A549 treated with Mapracorat at 1 μM for 4 hours (cell line): ENCODE data around the gene NDUFB3. TPM values are rescaled to one million over a fixed set of nuclear protein-coding genes. Genes with fewer than 3 reads are reported as not detected.

Experiments
- total RNA-seq: library from RNA; stranded (reverse); fragments of 200-300 nt; extraction: Qiagen RNA extraction; gene quantifications from 5 replicates; pipeline ENCODE4 v1.2.3, GENCODE V29; 2022

The NDUFB3 gene
- total RNA-seq = 130 to 169 TPM (median 138 TPM) in 5 replicates

GRCh38 chr2:201071479-201072200 is at the start of gene NDUFB3, which contains the start of gene HYCC2:
Gene NDUFB3 (plus strand): TSS chr2:201072001. CDS start chr2:201078883, 6,882 bp downstream.
Gene HYCC2 (minus strand): TSS chr2:201071671. CDS start chr2:201024009, 47,662 bp downstream.

GRCh38 chr2:201116115-201116958 is 44.5 kb downstream of the NDUFB3 start, which contains the start of gene CFLAR:
Gene CFLAR (plus strand): TSS chr2:201116164. CDS start chr2:201129866, 13,702 bp downstream.

Other genes starting within 250 kb of the NDUFB3 start
- 32.6 to 36.5 TPM (median 35.1 TPM) in 5 replicates for gene CLK1, start 207.3 kb upstream of the NDUFB3 start, total RNA-seq
- gene PPIL3, start 182.9 kb upstream of the NDUFB3 start, total RNA-seq = 20.3 to 29.1 TPM (median 23.3 TPM) in 5 replicates
- gene NIF3L1, start 182.6 kb upstream of the NDUFB3 start, total RNA-seq = 35.4 to 44.2 TPM (median 36.3 TPM) in 5 replicates
- 10.8 to 14.1 TPM (median 13.4 TPM) in 5 replicates for gene ORC2, start 108.3 kb upstream of the NDUFB3 start, total RNA-seq
- 3.0 to 6.0 TPM (median 4.9 TPM) in 5 replicates for gene HYCC2, start 330 bp upstream of the NDUFB3 start, total RNA-seq
- gene CFLAR, start 44.2 kb downstream of the NDUFB3 start, total RNA-seq = 77.6 to 109 TPM (median 97.5 TPM) in 5 replicates
- 1.5 to 2.1 TPM (median 1.8 TPM) in 5 replicates for gene CASP10, start 111.1 kb downstream of the NDUFB3 start, total RNA-seq
- 27.3 to 35.7 TPM (median 32.0 TPM) in 5 replicates for gene CASP8, start 188.5 kb downstream of the NDUFB3 start, total RNA-seq